Testis (tissue), 2 donors: ENCODE data around the gene NAXD.

Experiments used
- CTCF ChIP-seq, 3 experiments: fragments of 450-650 bp in 2 of 3; fragments of 200-600 bp in 1 of 3; sonication (generic) in 1 of 3; IDR thresholded peaks; one replicate each; pipeline ENCODE4 v1.5.1; 2016 to 2019; ENCODE audit warnings: antibody characterized with exemption in 3 of 3, mild to moderate bottlenecking in 2 of 3, moderate library complexity in 1 of 3
- POLR2A ChIP-seq: fragments of 450-650 bp; IDR thresholded peaks from one replicate; pipeline ENCODE4 v1.6.1; 2017; ENCODE audit warnings: antibody characterized with exemption, mild to moderate bottlenecking, moderate library complexity

GRCh38 chr13:110683203-110683883 is 68.0 kb downstream of the NAXD start:
- TF ChIP-seq CTCF (IDR thresholded peaks at IDR 0.05): peak in 1 of 3 experiments; percentile 15
- no peak for TF ChIP-seq POLR2A
